ENCODE measurements around the gene ATG10. TPM values are rescaled to one million over a fixed set of nuclear protein-coding genes. Genes with fewer than 3 reads are reported as not detected.

ATG10 gene
- total RNA-seq, 1 experiment from 2014 or later, result 10.0 TPM

DNA sequence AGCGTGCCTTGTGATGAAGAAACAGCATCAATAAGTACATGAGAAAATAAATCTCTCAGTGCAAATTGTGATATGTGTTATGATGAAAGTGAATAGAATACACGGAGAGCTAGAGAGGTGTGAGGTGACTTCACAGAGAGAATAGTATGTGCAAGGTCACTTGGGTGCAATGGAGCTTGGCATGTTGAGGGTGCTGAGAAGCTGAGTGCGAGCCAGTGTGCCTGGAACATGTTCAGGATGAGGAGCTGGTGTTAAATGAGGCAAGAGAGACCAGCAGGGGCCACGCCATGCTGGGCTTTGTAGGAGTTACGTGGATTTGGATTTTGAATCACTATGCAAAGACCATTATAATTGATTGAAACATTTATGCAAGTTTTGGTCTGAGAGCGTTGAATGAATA lies 319.1 kb downstream of the ATG10 start:
- no peaks in the 10 kb centered on the region for H3K9me3 Mint-ChIP-seq (ENCODE audit: low read depth, unreplicated experiment)
- no peak for DNase-seq
- intact Hi-C loops (cut with micrococcal nuclease; ENCODE audit: unreplicated experiment), result no loop called here
- TF ChIP-seq, protein P1, sequence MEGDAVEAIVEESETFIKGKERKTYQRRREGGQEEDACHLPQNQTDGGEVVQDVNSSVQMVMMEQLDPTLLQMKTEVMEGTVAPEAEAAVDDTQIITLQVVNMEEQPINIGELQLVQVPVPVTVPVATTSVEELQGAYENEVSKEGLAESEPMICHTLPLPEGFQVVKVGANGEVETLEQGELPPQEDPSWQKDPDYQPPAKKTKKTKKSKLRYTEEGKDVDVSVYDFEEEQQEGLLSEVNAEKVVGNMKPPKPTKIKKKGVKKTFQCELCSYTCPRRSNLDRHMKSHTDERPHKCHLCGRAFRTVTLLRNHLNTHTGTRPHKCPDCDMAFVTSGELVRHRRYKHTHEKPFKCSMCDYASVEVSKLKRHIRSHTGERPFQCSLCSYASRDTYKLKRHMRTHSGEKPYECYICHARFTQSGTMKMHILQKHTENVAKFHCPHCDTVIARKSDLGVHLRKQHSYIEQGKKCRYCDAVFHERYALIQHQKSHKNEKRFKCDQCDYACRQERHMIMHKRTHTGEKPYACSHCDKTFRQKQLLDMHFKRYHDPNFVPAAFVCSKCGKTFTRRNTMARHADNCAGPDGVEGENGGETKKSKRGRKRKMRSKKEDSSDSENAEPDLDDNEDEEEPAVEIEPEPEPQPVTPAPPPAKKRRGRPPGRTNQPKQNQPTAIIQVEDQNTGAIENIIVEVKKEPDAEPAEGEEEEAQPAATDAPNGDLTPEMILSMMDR (IDR thresholded peaks at IDR 0.05; ENCODE audit: unreplicated experiment), result no peak
- CTCF ChIA-PET, result no interaction called here
- H3K4me1 Mint-ChIP-seq (ENCODE audit: low read depth, unreplicated experiment), result no peaks in the 10 kb centered on the region
- no peak overlapping the region for H3K27ac Mint-ChIP-seq (ENCODE audit: unreplicated experiment)
- no peak overlapping the region for H3K4me3 Mint-ChIP-seq (ENCODE audit: low read depth, unreplicated experiment)
- BruUV-seq (replicated peaks), result no TSS peak
- H3K27me3 Mint-ChIP-seq (ENCODE audit: unreplicated experiment), result no peaks in the 10 kb centered on the region
- no peaks in the 10 kb centered on the region for H3K36me3 Mint-ChIP-seq (ENCODE audit: insufficient read depth, unreplicated experiment)

DNA sequence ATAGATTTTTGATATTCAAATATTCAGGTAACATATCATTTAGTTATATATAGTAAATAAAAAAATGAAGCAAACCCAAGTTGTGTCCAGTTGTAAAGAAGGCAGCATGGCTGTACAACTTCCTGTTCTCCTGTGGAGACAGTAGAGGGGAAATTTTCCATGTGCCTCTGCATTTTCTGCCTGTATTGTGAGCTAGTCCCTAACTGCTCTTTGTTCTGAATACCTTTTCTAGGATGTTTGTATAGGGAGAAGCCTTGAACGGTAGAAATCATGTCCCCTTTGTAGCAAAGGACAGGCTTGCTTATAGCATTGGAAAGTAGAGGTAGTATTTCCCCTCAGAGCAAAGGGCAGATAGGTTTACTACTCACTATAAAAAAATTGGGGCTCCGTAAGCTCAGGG lies 319.6 kb downstream of the ATG10 start:
- H3K9me3 Mint-ChIP-seq (ENCODE audit: low read depth, unreplicated experiment), result no peaks in the 10 kb centered on the region
- no peak overlapping the region for H3K27ac Mint-ChIP-seq (ENCODE audit: unreplicated experiment)
- no peak overlapping the region for H3K4me3 Mint-ChIP-seq (ENCODE audit: low read depth, unreplicated experiment)
- intact Hi-C loops (cut with micrococcal nuclease; ENCODE audit: unreplicated experiment), result no loop called here
- no peaks in the 10 kb centered on the region for H3K36me3 Mint-ChIP-seq (ENCODE audit: insufficient read depth, unreplicated experiment)
- no TSS peak for BruUV-seq (replicated peaks)
- DNase-seq, result no peak
- H3K4me1 Mint-ChIP-seq (ENCODE audit: low read depth, unreplicated experiment), result no peaks in the 10 kb centered on the region
- H3K27me3 Mint-ChIP-seq (ENCODE audit: unreplicated experiment), result no peaks in the 10 kb centered on the region
- CTCF ChIA-PET, result interaction anchor here (0.9 kb wide), 1 partner anchor 1626 kb away, joined by 3 read pairs; no protein-coding TSS in a partner anchor
- TF ChIP-seq, protein P1 (IDR thresholded peaks at IDR 0.05; ENCODE audit: unreplicated experiment), result no peak

DNA sequence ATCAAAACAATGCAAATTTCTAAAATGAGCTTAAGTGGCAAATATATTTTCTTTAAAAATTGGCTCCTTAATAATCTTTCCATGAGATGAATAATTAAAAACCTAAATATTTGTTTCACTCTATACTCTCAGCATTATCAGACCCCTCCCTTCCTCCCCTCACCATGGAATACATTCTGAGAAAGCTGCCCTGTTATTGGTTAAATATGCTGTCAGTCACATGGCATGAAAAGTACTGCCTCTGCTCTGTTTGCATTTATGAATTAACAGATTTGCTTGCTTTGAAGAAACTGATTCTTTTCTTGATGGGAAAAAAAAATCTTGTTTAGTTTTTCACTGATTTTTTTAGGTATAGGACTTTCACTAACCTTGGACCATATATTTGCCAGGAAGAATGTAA lies 323.3 kb downstream of the ATG10 start:
- Mint-ChIP-seq H3K27ac (ENCODE audit: unreplicated experiment) (no peak overlapping the region), H3K9me3 (ENCODE audit: low read depth, unreplicated experiment) (no peaks in the 10 kb centered on the region), H3K4me1 (ENCODE audit: low read depth, unreplicated experiment) (no peaks in the 10 kb centered on the region), H3K36me3 (ENCODE audit: insufficient read depth, unreplicated experiment) (no peaks in the 10 kb centered on the region), H3K4me3 (ENCODE audit: low read depth, unreplicated experiment) (no peak overlapping the region), H3K27me3 (ENCODE audit: unreplicated experiment) (no peaks in the 10 kb centered on the region)
- TF ChIP-seq, protein P1 (IDR thresholded peaks at IDR 0.05; ENCODE audit: unreplicated experiment), result no peak
- CTCF ChIA-PET, result interaction anchor here (0.6 kb wide), 2 partner anchors 18 to 347 kb away, joined by 3 to 4 read pairs; no protein-coding TSS in a partner anchor
- DNase-seq, result no peak
- BruUV-seq (replicated peaks), result no TSS peak
- intact Hi-C loops (cut with micrococcal nuclease; ENCODE audit: unreplicated experiment), result no loop called here

DNA sequence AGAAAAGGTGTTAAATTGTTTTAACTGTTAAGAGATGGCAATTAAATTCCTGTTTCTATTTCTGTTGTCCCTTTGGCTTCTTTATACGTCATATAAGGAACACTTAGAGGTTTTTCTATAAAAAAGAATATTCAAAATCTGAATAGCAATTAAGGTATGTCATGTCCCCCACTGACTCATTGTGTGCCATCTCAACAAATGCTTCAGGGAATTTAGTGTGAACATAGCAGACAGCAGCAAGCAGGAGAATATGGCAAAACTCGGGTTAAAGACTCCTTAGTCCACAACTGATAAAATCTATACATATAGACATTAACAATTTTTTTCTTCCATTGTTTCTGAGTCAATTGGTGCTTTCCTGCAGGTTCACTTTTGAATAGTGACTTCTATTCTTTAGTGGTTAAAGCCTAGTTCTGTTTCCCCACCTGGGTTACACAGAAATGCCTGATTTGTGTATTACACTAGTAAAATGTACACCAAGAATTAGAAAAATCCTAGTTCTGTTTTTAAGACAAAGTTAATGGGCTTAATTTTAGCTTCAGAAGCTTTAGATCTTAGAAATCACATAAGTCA lies 324.2 kb downstream of the ATG10 start:
- DNase-seq, result no peak
- no peaks in the 10 kb centered on the region for H3K4me1 Mint-ChIP-seq (ENCODE audit: low read depth, unreplicated experiment)
- CTCF ChIA-PET, result no interaction called here

More for the DNA sequence above, 324.2 kb downstream of the ATG10 start:
- Mint-ChIP-seq H3K9me3 (ENCODE audit: low read depth, unreplicated experiment) (no peaks in the 10 kb centered on the region), H3K27ac (ENCODE audit: unreplicated experiment) (no peak overlapping the region), H3K4me3 (ENCODE audit: low read depth, unreplicated experiment) (no peak overlapping the region), H3K27me3 (ENCODE audit: unreplicated experiment) (no peaks in the 10 kb centered on the region), H3K36me3 (ENCODE audit: insufficient read depth, unreplicated experiment) (no peaks in the 10 kb centered on the region)
- TF ChIP-seq, protein P1 (IDR thresholded peaks at IDR 0.05; ENCODE audit: unreplicated experiment), result no peak
- BruUV-seq (replicated peaks), result no TSS peak
- intact Hi-C loops (cut with micrococcal nuclease; ENCODE audit: unreplicated experiment), result no loop called here
